Measurements from ENCODE around the gene NINL.

Gene NINL

DNA sequence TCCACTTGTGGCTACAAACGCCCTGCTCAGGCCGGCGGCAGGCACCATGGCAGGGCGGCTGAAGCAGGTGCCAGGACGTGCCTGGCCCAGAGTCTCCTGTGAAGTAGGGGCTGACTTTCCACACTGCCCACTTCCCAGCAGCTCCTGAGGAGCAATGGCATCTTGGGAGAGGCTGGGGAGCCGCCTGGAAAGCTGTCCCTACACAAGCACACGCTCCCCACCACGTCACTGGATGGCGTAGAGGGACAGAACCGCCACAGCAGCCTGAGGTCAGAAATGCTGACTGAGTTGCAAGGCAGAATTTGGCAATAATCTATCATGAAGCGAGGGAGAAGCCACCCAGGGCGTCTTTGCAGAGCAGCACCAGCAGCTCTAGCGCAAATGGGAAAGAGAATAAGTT lies 86.3 kb downstream of the NINL start:
- no peak for DNase-seq

DNA sequence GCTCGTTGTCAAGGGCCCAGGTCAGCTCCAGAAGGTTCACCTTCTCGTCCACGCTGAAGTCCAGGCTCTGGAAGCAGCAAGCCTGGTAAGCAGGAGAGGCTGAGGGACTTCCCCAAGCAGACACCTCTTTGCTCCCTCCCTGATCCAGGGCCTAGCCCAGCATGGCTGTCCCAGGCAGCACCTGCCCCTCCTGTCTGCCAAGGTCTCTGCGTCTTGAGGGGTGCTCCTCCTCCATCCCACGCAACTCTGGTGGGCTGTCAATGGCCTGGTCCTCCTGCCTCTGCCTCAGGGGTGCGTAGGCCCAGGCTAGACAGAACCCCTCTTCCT lies 87.1 kb downstream of the NINL start:
- no peak for DNase-seq

DNA sequence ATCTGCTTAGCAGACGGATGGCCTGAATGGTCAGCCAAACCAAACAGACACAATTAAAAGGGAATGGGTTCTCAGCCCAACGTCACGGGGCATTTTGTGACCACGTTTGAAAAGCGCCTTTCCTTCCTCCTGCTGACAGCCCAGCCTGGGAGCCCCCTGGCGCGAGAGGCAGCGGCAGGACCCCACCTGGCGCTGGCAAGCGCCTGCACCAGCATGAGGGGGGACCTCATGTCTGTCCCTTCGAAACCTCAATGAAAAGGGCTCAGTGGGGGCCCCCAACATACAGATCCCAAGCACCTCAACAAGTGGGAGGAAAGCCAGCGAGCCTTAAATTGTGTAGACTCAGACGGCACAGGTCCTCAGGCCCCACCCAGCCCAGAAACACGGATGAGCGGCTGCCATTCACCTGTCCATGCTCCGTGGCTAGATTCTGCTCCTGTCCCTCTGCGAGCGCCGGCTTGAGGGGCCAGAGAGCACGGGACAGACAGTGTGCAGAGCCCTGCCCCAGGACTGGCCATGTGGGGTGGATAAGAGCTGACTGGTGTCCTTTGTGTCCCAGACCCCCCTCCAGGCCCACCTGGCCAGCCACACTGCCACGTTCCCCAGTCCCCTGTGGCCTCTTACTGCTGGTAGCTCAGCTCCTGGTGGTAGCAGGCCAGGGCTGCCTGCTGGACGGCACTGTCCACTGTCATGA lies 87.6 kb downstream of the NINL start:
- DNase-seq = no peak

DNA sequence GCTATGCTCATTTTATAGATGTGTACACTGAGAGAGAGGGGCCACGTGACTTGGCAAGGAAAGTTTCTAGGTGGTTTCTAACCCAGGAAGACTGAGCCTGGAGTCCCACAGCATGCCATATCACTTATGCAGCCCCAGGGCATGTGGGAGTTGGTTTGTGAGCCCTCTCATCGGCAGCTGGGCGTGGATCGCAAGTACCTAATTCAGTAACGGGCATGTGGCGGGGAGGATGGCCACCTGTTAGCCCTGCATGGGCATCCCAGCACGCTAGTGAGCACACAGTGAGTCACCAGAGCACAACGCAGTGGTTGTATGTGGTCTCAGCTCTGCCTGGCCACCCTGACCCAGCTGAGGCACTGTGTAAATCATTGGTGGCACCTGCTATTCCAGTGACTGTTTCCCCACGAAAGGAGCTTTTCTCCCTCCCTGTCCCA lies 88.3 kb downstream of the NINL start:
- DNase-seq = no peak

DNA sequence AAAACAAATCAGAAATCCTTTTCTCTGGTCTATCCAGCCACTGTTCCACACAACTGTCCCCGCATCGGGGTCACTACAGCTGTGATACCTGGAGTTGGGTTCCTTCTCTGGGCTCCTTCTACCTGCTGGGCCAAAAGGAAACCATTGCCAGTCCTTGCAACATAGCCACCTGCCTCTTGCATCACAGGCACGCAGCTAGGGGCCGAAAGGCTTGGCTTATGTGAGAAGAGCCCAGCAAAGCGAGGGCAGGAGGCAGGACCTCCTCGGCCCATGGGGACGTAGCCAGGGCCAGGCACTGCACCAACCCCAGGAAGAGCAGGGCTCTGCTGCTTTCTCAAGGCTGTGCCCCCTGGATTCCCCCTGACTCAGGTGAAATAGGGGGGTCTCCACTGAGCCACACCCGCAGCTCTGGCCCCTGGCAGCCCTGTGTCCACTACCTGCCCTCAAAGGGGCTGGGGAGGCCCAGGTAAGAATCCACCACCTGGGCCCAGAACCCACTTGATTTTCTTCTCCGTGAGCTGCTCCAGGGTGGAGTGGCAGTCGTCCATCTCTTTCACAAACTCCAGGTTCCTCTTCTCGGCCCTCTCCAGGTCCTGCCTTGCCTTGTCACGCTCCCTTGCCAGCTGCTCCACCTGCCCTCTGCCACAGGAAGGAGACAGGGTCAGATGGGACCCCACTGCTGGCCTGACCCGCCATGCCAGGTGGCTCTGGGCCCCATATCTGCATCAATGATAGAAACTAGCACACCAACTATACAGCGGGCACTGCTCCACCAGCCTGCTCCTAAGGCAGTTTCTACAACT lies 89.0 kb downstream of the NINL start:
- DNase-seq = no peak

DNA sequence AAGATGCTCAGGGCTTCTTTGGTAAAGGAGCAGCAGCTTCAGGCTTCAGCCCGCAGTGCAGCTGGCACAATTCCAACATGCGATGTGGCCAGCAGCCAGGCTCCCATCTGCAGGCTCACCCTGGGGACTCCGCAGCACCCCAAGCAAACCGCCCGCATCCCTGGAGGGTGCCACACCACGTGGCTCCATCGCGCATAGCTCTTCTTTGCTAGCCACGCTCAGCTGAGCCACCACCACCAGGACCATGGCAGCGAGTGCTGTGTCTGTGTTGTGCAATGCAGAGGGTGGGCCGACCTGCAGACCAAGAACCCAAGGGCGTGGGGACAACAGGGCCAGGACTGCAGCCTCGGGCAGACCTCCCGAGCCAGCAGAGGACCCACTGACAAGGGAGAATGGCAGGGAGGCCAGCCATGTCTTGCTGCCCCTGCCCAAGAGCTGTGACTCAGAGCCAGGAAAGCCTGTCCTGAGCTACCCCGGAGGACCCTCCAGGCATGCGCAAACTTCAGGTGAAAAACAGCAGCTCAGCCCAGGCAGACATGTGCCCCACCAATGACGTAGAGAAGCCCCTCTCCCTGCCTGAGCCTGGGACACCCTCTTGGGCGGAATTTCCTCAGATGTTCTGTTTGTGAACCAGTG lies 90.0 kb downstream of the NINL start:
- no peak for DNase-seq

DNA sequence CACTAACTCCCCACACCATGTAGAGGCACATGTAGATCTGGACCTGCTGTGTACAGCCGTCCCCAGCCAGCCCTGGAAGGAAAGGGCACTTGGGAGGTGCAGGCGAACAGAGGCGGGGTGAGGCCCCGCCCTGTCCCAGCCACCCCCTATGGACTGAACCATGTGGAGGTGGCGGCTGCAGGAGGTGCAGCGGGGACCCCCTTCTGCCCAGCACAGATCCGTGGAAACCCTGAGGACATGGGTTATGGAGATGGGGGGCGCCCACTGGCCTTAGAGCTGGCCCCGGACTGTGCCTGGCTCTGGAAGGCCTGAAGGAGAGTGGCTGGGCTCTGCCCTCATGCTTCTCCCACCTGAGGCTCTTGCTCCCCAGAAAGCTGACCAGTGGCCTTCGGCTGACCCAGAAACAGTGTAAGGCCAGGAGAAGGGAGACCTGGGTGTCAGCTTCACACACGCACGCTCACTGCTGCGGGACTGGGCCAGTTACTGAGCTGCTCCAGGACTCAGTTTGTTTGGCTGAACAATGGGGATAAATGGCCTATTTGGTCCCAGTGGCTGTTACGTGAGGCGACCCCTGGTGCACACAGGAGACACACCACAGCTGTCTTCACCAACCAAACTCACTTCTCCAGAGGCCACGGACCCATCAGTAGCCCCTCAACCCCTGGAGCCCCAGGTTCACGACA lies 90.7 kb downstream of the NINL start:
- no peak for DNase-seq

DNA sequence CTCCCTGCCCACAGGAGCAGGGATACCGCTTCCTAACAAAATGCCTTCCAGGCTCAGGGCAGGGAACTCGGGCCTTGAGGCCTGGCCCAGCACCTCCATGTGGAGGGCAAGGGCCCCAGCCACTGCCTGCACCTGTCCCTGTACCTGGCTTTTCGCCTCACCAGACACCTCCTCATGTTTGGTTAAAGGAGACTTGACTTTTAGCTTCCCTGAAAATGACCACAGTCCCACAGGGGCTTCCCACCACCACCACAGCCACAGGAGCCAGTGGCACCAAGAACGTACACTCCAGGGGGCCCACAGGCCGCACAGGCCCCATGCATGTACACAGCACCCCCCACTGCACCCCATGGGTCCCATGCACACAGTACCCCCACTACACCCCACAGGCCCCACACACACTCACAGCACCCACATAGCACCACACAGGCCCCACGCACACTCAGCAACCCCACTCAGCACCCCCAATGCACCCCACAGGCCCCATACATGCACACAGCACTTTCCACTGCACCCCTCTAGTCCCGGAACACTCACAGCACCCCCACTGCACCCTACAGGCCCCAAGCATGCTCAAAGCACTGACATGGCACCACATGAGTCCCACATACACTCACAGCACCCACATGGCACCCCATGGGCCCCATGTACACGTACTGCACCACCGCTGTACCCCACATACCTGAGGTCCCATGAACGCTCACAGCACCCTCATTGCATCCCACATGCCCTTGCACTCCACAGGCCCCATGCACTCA lies 91.4 kb downstream of the NINL start:
- no peak for DNase-seq

DNA sequence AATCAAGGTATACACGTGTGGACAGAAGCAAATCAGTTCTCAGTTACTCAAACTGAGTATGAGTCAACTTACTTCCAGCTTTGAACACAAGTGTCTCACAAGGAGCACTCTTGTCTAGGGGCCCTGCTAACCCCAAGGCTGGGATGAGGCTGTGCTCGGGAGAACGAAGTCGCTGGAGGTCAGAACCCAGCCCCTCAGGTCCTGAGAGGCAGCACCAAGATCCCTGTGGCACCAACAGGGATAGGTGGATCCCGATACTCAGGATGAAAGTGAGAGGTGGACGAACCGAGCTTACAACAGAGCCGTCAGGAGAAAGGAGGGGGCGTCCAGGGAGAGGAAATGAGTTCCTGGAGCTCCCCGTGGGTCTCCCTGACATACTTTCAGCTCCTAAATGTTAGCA lies 92.2 kb downstream of the NINL start:
- no peak for DNase-seq

DNA sequence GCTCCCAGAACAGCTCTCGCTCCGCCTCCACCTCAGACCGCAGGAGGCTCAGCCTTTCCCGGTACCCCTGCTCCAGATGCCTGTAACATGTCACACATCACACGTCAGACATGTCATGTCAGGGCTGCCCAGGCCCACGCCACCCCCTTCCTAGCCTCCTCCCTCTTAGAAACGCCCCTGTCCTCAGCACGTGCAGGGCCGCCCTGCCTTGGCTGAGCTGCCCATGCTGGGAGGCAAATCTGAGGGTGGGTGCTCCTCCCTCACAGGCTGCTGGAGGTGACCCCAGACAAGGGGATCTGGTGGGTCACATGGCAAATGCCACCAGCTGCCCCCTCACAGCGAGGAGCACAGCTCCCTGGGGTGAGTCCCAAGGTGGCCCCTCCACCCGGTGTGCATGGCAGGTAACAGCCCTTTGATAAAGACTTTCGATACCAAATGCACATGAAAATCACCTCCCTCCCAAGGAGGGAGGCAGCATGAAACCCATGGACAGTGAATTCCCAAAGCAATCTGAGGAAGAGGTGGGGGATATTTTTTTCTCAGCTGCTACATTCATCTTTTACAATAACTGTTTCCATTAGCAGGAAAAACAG lies 93.8 kb downstream of the NINL start:
- DNase-seq = no peak

DNA sequence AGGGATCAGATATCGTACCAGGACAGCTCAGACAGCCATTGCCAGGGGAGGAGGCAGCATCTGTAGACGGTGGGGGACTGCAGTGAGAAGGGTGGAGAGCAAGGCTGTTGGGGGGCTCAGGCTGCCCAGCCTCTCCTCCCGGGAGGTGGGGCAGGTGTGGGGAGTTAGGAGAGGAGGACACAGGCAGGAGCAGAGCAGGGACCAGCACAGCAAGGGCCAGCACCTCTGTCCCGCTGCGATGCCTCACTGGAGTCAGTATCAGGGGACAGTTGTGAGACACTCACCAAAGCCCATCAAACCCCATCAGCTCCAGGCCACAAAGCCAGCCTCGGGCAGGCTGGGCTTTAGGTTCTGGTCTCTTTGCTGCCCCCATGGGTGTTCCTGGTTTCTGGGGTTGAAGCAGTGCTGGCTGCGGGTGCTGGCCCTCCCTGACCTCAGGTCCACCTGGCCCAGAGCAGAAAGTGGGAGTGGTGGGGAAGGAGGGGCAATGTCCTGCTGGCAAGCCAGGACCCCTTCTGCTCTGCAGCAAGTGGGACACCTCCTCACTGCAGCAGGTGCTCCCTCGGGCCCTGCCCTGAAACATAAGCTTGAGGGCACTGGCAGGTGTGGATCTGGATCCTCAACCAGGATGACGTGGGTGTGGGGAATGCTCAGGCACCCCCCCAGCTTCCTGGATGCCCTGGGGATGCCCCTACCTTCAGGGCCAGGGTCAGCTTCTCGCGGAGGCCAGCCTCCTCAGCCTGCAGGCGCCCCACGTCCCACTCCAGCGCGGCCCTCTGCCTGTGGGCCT lies 94.5 kb downstream of the NINL start:
- no peak for DNase-seq

DNA sequence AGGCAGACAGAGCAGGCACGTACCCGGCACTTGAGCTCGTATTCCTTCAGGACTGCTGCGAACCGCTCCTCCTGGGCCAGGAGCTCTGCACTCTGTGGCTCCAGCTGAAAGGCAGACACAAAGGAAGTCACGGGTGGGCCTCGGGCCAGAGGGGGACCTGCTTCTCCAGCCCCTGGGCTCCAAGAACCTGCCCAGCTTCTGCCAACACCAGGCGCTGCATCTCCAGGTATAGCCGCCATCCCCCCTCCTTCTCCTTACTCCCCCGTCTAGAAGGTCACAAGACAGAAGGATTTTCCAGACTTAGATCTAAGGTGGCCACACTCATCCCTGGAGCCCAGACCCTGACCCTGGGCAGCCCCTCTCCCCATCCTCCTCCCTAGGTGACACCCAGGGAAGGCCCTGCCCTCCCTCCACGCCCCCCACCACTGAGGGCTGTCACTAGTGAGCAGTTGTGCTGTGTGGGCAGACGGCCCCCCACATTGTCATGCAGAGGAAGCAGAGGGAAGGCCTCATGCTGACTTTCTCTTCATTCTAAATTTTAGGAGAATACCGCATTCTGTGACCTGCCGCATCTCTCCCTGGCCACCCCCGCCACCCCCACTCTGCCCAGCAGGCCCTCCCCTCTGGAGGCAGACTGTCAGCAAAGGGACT lies 96.0 kb downstream of the NINL start:
- no peak for DNase-seq

DNA sequence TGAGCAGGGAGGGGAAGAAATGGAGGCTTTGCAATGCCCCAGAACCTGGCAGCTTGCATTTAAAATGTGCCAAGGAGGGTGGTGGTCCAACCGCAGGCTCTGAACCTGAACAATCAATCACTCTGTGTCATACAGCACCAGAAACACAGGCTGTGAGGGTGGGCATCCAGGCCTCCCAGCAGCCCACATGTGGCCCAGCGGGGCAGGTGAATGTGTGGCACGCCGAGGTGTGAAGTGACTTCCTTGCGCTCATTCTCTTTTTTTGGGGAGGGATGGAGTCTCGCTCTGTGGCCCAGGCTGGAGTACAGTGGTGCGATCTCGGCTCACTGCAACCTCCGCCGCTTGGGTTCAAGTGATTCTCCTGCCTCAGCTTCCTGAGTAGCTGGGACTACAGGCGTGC lies 97.4 kb downstream of the NINL start:
- no peak for DNase-seq

DNA sequence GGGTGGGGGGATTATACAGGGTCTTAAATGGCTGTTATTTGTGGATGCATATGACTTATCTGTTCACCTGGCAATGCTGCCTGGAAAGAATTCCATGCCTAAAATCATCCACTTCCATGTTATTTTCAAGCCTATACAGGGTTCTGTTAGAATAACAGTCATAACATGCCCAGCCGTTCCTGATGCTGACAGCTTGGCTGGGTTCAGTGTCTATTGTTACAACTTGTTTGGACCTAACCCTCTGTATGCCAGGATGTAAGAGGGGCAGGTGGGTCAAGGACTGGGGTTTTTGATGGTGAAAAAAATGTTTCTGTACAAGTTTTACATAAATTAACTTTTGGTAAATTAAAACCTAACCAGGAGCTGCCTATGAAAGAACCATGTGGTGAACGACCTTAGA lies 98.0 kb downstream of the NINL start:
- DNase-seq = no peak

DNA sequence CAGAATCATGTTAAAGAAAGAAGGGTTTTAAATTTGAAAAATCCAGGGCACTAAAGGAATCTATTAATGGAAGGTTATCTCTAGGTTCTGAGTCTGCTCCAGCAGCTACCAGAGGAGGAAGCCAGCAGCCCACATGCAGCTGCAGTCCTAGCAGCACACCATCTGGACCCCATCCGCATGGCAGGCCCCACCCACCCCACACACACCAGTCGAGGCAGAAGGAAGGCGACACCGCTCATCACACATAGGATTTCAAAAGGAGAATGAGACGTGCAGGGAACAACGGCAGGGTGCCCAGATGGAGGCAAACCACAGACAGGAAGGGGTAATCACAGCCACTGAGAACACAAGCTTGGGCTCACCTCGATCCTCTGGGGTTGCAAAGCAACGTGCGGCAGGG lies 99.0 kb downstream of the NINL start:
- DNase-seq = no peak

DNA sequence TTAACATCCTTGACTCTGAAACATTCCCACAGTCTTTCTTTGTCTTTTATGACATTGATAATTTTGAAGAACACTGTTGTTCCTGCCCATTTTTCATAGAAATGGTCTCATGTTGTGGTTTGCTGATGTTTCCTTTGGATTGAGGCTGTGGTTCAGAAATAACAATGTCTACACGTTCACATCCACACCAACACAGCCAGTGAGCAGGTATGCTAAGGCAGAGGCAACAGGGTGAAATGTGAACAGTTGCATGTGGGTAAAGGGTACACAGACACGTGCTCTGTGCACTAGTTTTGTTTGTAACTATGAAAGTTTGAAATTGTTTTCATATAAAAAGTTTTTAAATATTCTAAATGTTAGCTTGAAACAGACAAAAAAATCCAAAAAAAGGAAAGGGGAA lies 99.5 kb downstream of the NINL start:
- DNase-seq = no peak

DNA sequence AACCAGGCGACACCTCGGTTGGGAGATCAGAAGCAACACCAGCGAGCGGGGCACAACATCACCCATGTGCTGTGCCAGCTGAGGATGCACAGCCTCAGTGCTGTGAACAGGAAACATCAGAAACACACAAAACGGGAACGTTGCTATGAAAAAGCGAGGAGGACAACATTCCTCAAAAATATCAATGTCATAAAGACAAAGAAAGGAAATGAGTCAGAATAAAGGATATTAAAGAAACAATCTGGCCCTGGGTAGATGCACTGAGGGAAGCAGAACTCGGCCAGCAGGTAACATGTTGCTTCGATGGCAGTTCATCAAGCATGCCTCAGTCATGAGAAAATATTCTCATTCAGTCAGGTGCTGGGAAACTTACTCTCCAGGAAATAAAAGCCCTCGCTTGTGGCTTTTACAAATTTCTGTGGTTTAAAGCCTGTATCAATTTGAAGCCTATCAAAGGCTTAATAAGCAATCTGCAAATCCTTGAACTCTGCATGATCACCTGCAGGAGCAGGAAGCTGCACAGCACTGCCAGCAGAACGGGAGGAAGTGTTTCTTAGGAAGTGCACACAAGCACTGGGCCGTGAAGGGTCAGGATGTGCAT lies 100.3 kb downstream of the NINL start:
- DNase-seq = no peak

DNA sequence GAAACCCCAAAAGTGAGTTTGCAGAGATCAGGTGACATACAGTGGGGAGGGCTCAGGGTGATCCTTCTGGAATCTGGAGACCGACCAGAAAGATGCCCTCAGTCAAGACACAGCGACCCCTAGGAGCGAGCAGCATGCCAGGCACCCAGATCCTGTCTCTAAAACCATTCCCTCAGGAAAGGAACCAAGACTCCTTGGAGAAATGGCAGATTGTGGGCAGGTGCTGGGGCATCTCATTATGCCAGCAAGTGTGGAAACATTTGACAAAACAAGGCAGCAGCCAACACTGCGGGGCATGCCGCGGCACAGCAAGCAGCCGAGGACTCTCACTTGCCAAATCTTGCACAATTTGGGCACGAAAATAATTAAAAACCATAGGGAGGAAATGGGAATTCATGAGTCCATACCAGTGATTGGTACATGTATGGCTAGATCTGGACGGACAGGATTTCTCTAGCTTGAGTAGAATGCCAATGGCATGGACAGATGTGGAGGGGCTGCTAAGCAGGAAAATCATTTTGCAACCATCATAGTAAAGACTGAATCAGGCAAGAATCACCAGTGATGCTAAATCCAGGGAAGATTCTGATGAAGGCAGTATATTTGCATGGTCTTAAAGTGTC lies 101.0 kb downstream of the NINL start:
- DNase-seq = no peak

DNA sequence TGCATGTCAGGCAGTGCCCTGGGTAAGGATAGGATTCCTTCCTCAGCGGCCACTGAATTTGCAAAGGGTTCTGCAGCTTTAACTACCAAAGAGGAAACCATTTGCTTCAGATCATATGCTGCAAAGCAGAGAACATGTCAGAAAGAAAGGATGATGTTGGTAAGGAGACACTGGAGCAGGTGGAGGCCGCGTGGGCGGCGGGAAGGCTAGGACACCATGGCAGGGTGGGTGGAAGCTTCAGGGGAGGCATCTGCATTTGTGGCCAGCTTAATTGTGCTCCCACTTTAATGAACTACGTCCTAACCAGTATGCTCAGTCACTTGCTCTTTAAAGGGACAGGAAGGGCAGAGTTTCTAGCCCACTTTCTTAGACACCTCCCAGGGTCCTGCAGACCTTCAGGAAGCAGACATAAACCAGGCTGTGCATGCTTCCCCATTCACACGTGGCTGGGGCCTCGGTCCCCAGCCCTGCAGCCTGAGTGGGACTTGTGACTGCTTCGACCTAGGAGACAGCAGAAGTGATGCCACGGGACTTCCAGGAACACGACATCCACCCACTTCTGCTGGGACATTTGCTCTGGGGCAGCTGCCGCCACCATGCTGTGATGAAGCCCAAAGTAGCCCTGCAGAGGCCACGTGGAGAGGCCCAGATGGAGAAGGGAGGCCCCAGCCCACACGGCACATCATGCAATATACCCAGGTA lies 101.7 kb downstream of the NINL start:
- DNase-seq = no peak

DNA sequence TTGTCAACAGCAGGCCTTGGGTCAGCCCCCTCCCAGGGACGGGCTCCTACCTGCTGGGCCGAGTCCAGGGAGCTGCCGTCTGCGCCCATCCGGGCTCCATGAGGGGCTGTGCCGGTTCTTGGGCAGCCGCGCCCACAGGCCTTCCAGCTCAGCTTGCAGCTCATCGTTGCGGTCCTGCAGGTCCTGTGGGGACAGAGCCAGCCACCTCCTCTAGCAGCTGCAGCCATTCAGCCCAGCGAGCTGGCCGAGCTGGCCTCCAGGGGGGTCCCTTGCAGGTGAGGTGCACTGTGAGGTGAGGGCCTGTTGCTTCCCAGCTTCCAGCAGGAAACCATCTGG lies 103.4 kb downstream of the NINL start:
- no peak for DNase-seq
